Stimulated activated CD8-positive, alpha-beta memory T cell treated with anti-CD3 and anti-CD28 coated beads, Interleukin-15, amount 100 ng/mL, for 1 hour (primary cell): ENCODE results near the gene OPHN1.
"Not testable (repeated sequence)": the region's sequence is repeated elsewhere in the genome, so short reads cannot be mapped to it uniquely, and the experiment has no call there.

Experiments used
- DNase-seq: peaks from one replicate; pipeline ENCODE4 v3.0.0-alpha.2; 2020; ENCODE audit warnings: low read depth

OPHN1 gene

DNA sequence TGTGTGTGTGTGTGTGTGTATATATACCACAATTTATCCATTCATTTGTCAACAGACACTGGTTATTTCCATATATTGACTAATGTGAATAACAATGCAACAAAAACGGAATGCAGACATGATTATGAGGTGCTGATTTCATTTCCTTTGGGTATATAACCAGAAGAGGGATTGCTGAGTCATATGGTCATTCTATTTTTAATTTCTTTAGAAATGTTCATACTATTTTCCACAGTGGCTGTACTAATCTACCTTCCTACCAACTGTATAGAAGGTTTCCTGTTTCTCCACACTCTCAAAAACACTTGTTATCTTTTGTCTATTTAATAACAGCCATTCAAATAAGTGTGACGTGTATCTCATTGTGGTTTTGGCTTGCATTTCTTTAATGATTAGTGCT is 269.9 kb downstream of the OPHN1 start:
- no peak for DNase-seq

DNA sequence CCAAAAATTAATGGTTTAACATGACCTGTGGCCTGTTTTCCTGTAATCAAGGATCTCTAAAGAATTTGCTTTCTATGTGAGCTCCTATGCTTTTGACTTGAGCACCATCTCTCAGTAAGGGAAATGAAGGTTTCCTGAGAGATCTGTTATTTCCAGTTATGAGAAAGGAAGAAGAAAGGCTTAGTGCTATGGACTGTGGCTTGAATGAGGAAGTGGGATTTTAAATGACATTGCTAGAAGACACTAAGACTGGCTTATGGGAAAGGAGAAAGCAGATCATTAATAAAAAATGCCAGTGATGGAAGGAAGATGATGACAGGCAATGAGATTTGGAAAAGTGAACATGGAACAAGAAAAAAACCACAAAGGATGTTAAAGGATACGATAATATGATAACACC is 285.4 kb downstream of the OPHN1 start:
- DNase-seq, result no peak

DNA sequence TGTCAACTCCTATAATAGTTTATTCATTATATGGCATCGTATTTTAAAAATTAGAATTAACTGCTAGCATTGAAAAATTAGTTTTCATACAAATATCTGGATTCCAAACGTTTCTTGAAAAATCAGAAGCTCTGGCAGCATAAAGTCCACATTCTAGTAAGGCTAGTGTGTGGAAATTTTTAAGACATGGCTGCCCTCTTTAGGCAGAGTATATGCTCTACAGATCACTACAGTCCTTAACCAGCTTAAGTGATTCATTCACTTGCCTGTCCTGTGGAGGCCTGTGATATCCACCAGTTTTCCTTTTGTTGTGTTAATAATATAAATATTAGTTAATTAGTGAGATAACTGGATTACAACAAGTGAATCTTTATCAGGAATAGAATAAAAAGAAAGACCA is 287.2 kb downstream of the OPHN1 start:
- no peak for DNase-seq

GRCh38 chrX:68139791-68140190 is 293.5 kb downstream of the OPHN1 start:
- DNase-seq, result no peak

- no peak for DNase-seq
Observed at GRCh38 chrX:68133181-68133580, 300.1 kb downstream of the OPHN1 start.

DNA sequence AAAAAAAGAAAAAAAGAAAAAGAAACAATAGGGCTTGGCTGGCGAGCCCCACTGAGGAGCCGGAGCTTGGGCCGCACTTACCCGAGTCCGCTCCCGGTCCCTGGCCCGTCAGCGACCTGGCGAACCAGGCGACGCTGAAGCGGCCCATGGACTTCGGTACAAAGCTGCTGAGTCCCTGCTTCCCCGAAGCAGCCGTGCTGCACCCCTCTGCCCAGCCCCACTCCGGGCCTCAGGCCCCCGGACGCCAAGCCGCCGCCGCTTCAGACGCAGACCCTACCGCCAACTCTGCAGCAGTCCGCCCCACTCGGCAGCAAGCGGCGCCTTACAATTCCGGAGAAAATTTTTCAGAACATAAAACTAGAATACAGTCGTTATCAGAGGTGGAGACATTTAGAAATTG is 300.5 kb downstream of the OPHN1 start:
- no peak for DNase-seq

DNA sequence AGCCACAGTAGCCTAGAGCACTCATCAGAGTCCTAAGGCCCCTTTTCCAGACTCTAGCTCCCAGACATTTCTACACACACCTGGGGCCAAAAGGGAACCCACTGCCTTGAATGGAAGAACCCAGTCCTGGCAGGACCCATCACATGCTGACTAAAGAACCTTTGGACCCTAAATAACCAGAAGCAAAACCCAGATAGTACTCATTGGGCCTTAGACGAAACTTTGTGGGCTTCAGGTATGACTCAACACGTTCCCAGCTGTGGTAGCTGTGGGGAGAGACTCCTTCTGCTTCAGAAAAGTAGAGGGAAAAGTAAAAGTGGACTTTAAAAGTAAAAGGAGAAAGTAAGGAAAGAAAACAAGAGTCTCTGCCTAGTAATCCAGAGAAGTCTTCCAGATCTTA is 311.5 kb downstream of the OPHN1 start:
- DNase-seq, result no peak

- DNase-seq, result no peak
Observed at GRCh38 chrX:68121371-68121770, 311.9 kb downstream of the OPHN1 start.

DNA sequence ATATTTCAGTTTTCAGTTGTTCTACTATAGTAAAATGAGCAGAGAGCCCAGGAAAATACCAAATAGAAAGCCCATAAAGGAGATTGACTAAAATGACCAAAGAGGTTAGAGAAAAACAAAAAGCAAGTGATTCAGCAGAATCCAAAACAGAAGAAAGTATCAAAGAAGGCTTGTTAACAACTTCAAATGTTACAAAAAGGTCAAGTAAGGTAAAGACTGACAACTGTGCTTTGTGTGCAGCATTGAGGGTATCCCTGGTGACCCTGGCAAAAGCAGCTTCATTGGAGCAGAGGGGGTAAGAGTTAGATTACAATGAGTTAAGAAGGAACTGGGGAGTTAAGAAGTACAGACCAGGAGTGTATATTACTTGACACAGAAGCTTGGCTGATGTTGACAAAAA is 317.9 kb downstream of the OPHN1 start:
- no peak for DNase-seq

GRCh38 chrX:68114573-68115129 is 318.6 kb downstream of the OPHN1 start:
- no peak for DNase-seq

GRCh38 chrX:68113837-68114572 is 319.3 kb downstream of the OPHN1 start:
- DNase-seq, result no peak

DNA sequence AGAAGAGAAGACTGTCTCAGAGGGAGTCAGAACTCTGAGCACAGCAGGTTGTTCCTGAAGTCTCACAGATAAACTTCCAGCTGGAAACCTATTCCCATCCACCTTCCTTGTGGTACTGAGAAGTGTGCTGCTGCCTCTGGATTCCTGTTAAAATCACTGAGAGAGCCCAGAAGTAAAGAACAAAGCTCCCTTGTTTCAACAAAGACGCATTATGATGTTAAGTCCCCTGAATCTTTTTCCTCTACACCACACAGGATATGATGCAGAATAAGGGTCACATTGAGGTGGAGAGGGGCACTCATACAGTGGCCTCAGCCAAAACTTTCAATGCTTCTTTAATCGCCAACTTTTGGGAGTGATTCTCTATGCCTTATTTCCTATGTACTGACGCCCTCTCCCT is 321.0 kb downstream of the OPHN1 start:
- DNase-seq, result no peak

- no peak for DNase-seq
Observed at GRCh38 chrX:68109162-68109561, 324.1 kb downstream of the OPHN1 start.

DNA sequence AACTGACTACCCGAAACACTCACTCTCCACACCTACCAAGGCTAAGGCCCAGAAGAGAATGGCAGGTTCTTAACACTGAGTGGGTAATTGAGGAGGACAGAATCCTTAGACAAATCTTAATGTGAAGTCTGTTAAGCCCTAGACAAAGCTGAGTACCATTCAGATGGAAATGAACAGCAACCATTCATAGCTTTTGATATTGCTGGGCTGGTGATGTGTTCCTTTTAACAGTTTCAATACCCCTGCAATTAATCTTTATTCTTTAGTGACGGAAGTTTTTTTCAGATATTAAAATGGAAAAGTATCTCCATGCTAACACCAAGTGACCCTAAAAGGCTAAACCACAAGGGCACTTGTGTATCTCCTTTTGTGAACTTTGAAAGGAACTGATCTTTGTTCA is 334.9 kb downstream of the OPHN1 start:
- DNase-seq, result no peak

- DNase-seq, result no peak
Observed at GRCh38 chrX:68090266-68090665, 343.0 kb downstream of the OPHN1 start.

GRCh38 chrX:68087526-68087925 is 345.8 kb downstream of the OPHN1 start:
- no peak for DNase-seq

DNA sequence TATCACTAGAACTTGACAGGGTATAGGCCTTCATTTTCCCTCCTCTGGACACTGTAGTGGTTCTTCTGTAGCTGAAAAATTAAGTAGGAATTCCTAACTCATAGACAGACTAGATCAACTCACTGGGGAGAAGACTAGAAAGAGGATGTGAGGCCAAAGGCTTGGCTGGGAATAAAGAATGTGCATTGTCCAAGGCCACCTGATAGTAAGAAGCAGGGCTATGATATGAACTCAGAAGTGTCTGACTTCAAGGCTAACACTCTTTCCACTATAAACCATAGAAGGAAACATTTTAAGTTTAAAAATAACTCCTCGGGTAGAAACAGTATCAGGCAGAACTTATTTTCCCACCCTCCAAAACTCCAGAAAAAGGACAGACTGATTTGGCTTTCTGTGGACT is 346.6 kb downstream of the OPHN1 start:
- DNase-seq, result no peak

DNA sequence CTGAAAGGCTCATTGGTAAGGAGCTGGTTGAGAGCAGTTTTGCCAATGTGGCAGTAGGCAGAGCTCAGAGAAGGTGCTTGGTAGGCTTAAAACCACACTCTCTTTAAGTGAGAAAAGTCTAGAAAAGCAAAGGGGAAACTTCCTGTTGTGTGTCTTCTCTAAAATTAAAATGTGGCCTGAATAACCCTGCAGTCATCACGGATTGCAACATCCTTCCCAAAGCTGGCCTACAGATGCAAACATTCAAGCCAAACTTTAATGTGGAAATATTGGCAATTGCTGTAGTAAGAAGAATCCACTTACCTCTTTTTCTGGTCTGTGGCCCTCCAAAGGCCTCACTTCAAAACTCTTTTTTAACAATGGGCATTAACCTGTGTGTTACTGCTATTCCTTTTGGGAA is 348.5 kb downstream of the OPHN1 start:
- no peak for DNase-seq

GRCh38 chrX:68083510-68083909 is 349.8 kb downstream of the OPHN1 start:
- DNase-seq, result no peak

GRCh38 chrX:68079961-68080360 is 353.3 kb downstream of the OPHN1 start:
- no peak for DNase-seq

GRCh38 chrX:68078801-68079200 is 354.5 kb downstream of the OPHN1 start:
- not testable (repeated sequence) for DNase-seq

GRCh38 chrX:68077378-68077777 is 355.9 kb downstream of the OPHN1 start:
- DNase-seq, result no peak

- DNase-seq, result no peak
Observed at GRCh38 chrX:68072041-68072440, 361.3 kb downstream of the OPHN1 start.

DNA sequence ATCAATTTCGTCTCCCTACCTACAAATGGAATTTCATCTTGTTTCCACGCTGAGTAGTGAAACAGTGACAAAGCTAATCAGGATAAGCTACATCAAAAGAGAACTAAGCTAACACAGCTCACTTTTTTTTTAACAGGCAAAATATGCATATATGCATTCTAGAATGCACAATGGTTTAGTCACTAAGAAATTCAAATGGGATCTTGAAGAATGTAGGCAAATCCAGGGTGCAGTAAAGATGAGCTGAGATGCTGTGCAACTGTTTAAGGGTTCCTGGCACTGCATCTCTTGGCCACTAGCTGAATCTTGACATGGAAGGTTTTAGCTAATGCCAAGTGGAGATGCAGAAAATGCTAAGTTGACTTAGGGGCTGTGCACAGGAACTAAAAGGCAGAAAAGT is 363.2 kb downstream of the OPHN1 start:
- DNase-seq, result not testable (repeated sequence)
